ENCODE measurements around the gene SLC37A1.

GRCh38 chr21:42561762-42562650 lies 48.4 kb downstream of the SLC37A1 start:
- TF ChIP-seq GATA1 (IDR thresholded peaks at IDR 0.05; ENCODE audit: low read depth, low read length): no peak
- TF ChIP-seq POLR2A (IDR thresholded peaks at IDR 0.05; ENCODE audit: low read length): no peak

Measured in erythroblast (primary cell).